Mucosa of stomach (tissue), 1 donor: ENCODE results near the gene BUB1B.

ENCODE experiments used
- H3K27me3 ChIP-seq: one replicate; pipeline ENCODE4 v1.7.0; 2013; ENCODE audit warnings: mild to moderate bottlenecking, low read length; ENCODE audit not compliant: control insufficient read depth, insufficient read depth
- H3K36me3 ChIP-seq: one replicate; pipeline ENCODE4 v1.7.0; 2013; ENCODE audit warnings: low read length; ENCODE audit not compliant: control insufficient read depth, insufficient read depth
- H3K4me1 ChIP-seq: one replicate; pipeline ENCODE4 v1.7.0; 2013; ENCODE audit warnings: mild to moderate bottlenecking, low read length; ENCODE audit not compliant: control insufficient read depth, insufficient read depth
- H3K4me3 ChIP-seq: one replicate; pipeline ENCODE4 v1.7.0; 2013; ENCODE audit warnings: low read length
- H3K9ac ChIP-seq: one replicate; pipeline ENCODE4 v1.7.0; 2013; ENCODE audit warnings: mild to moderate bottlenecking, low read length, moderate library complexity
- H3K9me3 ChIP-seq: one replicate; pipeline ENCODE4 v1.7.0; 2013; ENCODE audit warnings: mild to moderate bottlenecking, low read length, moderate library complexity; ENCODE audit not compliant: control insufficient read depth
- donor health status: Pancreatic carcinoma.

The BUB1B gene

DNA sequence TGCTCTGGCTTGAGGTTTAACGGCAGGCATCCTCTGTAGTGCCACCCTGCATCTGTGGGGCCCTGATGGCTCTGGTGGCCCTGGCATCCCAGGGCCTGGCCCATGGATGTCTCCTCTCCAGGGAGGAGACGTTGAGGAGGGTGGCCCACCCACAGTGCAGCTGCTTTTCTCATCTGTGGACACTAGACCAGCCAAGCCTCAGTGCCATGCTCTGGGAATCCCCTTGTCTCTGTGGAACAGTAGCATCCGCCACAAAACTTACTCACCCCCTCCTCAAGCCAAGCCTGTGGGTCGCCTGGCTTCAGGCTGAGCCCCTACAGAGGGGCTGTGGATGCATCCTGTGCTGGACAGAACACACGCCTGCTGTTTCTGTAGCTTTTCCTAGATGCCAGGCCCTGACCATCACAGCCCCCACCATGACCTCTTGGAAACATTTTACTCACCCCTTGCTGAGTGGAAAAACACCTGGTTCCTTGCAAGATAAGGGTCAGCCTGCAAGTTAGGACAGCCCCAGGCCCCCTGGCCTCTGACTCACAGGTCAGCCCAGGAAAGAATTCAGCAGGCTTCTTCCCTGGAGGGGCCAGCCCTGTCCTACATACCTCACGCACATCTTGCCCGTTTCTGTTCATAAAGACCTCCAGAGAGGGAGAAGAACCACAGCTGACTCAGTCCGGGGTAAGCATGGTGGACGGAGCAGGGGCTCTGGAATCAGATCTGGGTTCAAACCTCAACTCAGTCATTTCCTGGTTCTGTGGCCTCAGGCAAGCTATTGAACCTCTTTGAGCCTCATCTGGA, 97.0 kb downstream of the BUB1B start:
- Histone ChIP-seq H3K27me3 (peaks cover 11% of the 10 kb centered on the region), H3K9me3 (no peaks in the 10 kb centered on the region), H3K4me1 (peaks cover 9% of the 10 kb centered on the region), H3K36me3 (no peaks in the 10 kb centered on the region), H3K4me3 (no peak overlapping the region), H3K9ac (no peak overlapping the region)

DNA sequence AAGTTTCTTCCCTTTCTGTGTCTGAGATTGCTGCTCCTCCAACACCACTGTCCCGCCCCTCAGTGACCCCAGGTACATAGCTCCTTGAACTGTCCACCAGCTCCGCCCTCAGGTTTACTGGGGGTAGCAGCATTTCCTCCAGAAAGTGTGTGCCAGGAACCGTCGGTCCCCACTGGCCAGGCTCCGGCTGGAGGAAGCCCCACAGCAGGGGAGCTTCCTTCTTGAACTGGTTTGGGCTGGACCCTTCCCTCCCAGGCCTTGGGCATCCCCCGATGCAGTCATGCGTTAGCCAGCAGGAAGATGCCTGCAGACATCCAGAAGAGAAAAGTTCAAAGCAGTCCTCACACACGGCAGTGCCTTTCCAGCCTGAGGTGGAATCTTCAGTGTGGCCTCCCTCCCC, 97.7 kb downstream of the BUB1B start:
- no peaks in the 10 kb centered on the region for H3K9me3 ChIP-seq
- no peak overlapping the region for H3K4me3 ChIP-seq
- no peak overlapping the region for H3K9ac ChIP-seq
- H3K4me1 ChIP-seq = peaks cover 4% of the 10 kb centered on the region
- peaks cover 4% of the 10 kb centered on the region for H3K27me3 ChIP-seq
- H3K36me3 ChIP-seq = no peaks in the 10 kb centered on the region

GRCh38 chr15:40259021-40259420, 98.2 kb downstream of the BUB1B start:
- no peaks in the 10 kb centered on the region for H3K9me3 ChIP-seq
- no peak overlapping the region for H3K4me3 ChIP-seq
- H3K36me3 ChIP-seq = no peaks in the 10 kb centered on the region

DNA sequence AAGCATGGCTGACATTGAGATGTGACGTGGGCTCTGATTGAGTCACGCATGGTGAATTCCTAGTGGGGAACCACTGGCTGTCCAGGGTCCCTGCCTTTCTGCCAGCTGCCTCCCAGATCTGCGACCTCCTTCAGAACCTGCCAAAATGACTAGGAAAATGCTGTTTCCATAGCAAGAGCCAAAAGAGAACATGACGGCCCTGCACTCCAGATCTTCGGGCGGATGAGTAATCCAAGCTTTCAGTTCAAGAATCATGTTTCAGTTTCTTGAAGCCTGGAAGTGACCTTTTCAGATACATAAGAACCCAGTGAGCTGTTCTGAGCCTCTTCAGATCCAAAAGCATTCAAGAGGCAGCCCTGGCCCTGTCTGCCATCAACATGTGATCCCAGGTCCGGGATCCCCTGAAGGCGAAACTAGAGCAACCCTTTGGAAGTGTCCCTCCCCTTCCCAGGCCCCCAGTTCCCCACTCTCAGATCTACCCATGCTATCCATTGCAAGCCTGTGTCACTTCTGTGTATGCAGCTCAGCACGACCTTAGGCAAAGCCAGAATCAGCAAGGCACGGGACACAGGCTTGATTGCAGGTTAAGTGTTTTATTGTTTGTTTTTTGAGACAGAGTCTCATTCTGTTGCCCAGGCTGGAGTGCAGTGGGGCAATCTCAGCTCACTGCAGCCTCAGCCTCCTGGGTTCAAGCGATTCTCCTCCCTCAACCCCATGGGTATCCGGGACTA, 102.3 kb downstream of the BUB1B start:
- H3K27me3 ChIP-seq = no peaks in the 10 kb centered on the region
- H3K36me3 ChIP-seq = no peaks in the 10 kb centered on the region
- H3K4me3 ChIP-seq = no peak overlapping the region
- no peaks in the 10 kb centered on the region for H3K9me3 ChIP-seq
- peaks cover 11% of the 10 kb centered on the region for H3K4me1 ChIP-seq
- H3K9ac ChIP-seq = no peak overlapping the region

More at GRCh38 chr15:40259021-40259420, 98.2 kb downstream of the BUB1B start:
- Histone ChIP-seq H3K27me3 (no peaks in the 10 kb centered on the region), H3K9ac (no peak overlapping the region), H3K4me1 (no peaks in the 10 kb centered on the region)

- Histone ChIP-seq H3K4me1 (peaks cover 11% of the 10 kb centered on the region), H3K36me3 (no peaks in the 10 kb centered on the region), H3K27me3 (no peaks in the 10 kb centered on the region), H3K9me3 (no peaks in the 10 kb centered on the region), H3K4me3 (no peak overlapping the region), H3K9ac (no peak overlapping the region)
Measured at GRCh38 chr15:40264321-40265153, 103.7 kb downstream of the BUB1B start.

DNA sequence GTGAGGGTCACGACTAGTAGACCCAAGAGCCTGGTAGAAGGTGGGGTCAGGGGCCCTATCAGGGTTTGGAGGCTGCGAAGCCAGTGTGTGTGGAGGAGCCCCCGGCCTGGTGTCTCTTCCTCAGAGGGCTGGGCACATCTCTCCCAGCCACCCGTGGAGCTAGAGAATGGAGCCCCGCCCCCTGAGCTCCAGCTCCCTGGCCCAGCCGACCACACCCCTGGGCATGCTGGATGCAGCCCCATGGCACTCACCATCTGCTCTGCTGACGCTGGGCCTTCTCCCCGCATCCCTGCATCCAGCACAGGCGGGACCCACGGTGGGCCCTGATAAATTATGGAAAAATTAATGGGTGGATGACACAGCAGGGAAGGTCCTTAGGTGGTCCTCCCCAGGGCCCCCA, 104.5 kb downstream of the BUB1B start:
- Histone ChIP-seq H3K4me1 (peaks cover 11% of the 10 kb centered on the region), H3K9ac (no peak overlapping the region), H3K9me3 (no peaks in the 10 kb centered on the region), H3K27me3 (no peaks in the 10 kb centered on the region), H3K36me3 (no peaks in the 10 kb centered on the region), H3K4me3 (no peak overlapping the region)

- no peak overlapping the region for H3K9ac ChIP-seq
- H3K36me3 ChIP-seq = no peaks in the 10 kb centered on the region
- H3K4me3 ChIP-seq = no peak overlapping the region
- H3K27me3 ChIP-seq = no peaks in the 10 kb centered on the region
- H3K9me3 ChIP-seq = no peaks in the 10 kb centered on the region
- peaks cover 11% of the 10 kb centered on the region for H3K4me1 ChIP-seq
Measured at GRCh38 chr15:40265875-40266274, 105.0 kb downstream of the BUB1B start.

DNA sequence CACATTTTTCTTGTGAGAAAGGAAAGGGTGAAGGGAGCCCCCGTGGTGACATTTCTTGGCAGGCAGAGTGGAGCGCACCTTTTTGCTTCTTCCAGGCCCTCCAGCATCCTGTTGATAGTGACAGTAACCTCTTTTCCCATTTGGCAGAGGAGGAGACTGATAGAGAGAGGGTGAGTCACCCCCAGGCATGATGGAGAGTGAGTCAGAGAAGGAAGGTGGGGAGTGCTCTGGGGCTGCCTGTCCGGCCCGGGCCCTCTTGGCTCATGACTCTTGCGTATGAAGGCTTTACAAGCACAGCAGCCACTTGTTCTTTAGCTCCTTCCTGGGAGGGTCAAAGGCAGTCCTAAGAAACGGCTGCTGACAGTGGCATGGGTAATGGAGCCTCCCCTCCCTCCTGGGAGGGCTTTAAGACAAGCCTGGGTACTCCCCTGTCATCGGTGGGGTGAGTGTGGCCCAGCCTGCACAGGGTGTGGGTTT, 106.0 kb downstream of the BUB1B start:
- Histone ChIP-seq H3K9ac (no peak overlapping the region), H3K27me3 (no peaks in the 10 kb centered on the region), H3K9me3 (no peaks in the 10 kb centered on the region), H3K4me1 (peaks cover 11% of the 10 kb centered on the region), H3K36me3 (no peaks in the 10 kb centered on the region), H3K4me3 (no peak overlapping the region)

- H3K36me3 ChIP-seq = no peaks in the 10 kb centered on the region
- H3K9me3 ChIP-seq = no peaks in the 10 kb centered on the region
- H3K27me3 ChIP-seq = no peaks in the 10 kb centered on the region
- H3K4me1 ChIP-seq = peaks cover 11% of the 10 kb centered on the region
- H3K4me3 ChIP-seq = no peak overlapping the region
- H3K9ac ChIP-seq = no peak overlapping the region
Measured at GRCh38 chr15:40267670-40268069, 106.8 kb downstream of the BUB1B start.

DNA sequence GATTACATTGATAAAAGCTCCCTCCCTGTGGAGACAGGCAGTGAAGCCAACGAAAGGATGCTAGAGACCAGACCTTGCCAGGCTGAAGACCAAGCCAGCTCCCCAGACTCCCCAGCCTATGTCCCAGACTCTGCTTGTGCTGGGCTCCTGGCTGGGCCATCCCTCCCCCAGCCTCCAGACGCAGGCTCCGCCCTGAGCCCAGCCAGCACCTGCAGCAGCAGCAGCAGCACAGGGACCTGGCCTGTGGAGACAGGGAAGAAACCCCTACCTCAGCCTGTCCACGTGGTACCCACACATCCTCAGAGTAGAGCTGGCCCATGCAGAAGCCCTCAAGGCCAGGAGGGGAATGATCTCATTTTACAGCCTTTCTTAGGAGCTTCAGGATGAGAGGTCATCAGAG, 108.7 kb downstream of the BUB1B start:
- no peak overlapping the region for H3K4me3 ChIP-seq
- H3K4me1 ChIP-seq = peaks cover 11% of the 10 kb centered on the region
- H3K36me3 ChIP-seq = no peaks in the 10 kb centered on the region
- no peaks in the 10 kb centered on the region for H3K27me3 ChIP-seq
- no peaks in the 10 kb centered on the region for H3K9me3 ChIP-seq
- H3K9ac ChIP-seq = no peak overlapping the region

- Histone ChIP-seq H3K4me1 (peaks cover 11% of the 10 kb centered on the region), H3K4me3 (no peak overlapping the region), H3K9ac (no peak overlapping the region), H3K36me3 (no peaks in the 10 kb centered on the region), H3K9me3 (no peaks in the 10 kb centered on the region), H3K27me3 (no peaks in the 10 kb centered on the region)
Measured at GRCh38 chr15:40270246-40270995, 109.6 kb downstream of the BUB1B start.
